ENCODE measurements around the gene KRTAP12-4.
A peak's percentile ranks its signal among the peaks of the same experiment; 100 is the strongest.
"Not testable (repeated sequence)": the region's sequence is repeated elsewhere in the genome, so short reads cannot be mapped to it uniquely, and the experiment has no call there.

The KRTAP12-4 gene

GRCh38 chr21:44653656-44654575 lies 543 bp downstream of the KRTAP12-4 start:
- peak; percentile 56 for DNase-seq

DNA sequence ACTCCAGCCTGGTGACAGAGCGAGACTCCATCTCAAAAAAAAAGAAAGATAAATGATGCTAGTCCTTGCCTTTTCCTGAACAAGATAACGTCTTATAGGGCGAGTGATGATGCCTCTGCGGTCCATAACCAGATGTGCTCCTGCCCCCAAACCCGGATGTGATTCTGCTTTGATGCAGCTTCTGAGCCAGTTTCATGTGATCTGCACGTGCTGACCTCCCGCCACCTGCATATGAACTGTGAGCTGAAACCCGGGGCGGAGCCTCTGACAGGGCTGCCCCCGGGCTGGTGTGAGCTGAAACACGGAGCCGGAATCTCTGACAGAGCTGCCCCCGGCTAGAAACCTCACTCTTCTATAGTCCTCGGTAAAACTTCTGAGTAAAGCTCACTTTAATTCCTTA lies 1.3 kb downstream of the KRTAP12-4 start:
- DNase-seq, result no peak

DNA sequence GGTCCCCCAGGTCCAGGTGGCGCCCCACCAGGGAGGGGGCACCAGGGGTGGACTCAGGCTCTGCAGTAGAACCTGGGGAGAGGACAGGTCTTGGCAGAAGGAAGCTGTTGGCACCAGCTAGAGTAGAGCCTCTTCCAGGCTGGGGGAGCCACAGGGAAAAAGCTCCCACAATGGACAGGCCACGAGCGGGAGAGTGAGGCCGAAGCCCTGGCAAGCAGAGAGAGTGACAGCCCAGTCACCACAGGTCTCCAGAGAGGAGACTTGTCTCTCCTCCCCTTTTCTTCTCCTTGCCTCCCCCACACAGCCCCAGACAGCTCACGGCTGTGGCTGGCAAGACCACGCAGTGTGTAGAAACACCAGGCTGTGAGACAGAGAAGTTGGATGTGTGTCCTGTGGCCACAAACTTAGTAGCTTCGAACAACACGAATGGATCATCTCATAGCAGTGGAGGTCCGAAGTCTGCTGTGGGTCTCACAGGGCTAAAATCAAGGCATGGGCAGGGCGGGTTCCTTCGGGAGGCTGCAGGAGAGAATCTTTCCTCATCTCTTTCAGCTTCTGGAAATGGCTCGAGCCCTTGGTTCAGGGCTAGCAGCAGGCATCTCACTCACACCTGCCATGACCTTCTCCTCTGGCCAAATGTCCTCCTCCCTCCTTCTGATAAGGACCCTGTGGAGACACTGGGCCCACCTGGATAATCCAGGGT lies 3.3 kb downstream of the KRTAP12-4 start:
- DNase-seq, result no peak

DNA sequence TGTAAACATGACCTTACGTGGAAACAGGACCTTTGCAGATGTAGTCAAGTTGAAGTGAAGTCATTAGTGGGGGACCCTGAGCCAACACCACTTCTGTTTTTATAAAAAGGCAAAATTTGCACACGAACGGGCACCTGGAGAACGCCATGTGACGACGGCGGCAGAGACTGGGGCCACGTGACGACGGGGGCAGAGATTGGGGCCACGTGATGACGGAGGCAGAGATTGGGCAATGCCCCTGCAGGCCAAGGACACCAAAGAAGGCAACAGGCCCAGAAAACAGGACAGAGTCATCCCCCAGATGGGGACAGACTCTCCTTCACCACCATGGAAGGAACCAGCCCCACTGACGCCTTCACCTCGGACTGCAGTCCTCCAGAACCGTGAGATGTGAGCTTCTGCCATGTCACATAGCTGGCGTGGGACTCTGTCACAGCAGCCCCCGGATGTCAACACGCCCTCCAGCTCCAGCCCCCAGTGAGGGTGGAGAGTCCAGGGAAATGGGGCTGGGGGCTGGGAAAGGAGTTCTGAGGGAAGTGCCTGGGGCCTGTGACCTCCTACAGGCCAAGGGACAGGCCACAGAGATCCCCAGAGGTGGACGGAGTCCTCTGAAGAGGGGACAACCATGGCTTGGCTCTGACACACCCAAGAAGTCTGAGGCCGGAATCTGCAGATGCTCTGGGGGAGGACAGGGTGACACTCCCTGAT lies 4.0 kb downstream of the KRTAP12-4 start:
- no peak for DNase-seq

GRCh38 chr21:44649521-44650100 lies 4.8 kb downstream of the KRTAP12-4 start:
- no peak for DNase-seq

GRCh38 chr21:44648557-44649311 lies 5.7 kb downstream of the KRTAP12-4 start:
- DNase-seq, result no peak

DNA sequence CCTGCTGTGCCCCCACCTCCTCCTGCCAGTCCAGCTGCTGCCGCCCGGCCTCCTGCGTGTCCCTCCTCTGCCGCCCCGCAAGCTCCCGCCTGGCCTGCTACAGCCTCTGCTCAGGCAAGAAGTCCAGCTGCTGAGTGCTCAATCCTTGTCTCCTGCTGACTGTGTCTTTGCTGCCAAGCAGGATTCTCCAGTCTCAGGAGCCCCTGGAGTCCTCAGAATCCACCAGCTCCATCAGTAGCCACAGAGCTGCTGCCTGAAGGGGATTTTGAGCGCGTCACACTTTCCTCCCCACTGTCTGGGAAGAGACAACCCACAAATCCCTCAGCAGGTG lies 7.3 kb downstream of the KRTAP12-4 start:
- DNase-seq, result no peak

DNA sequence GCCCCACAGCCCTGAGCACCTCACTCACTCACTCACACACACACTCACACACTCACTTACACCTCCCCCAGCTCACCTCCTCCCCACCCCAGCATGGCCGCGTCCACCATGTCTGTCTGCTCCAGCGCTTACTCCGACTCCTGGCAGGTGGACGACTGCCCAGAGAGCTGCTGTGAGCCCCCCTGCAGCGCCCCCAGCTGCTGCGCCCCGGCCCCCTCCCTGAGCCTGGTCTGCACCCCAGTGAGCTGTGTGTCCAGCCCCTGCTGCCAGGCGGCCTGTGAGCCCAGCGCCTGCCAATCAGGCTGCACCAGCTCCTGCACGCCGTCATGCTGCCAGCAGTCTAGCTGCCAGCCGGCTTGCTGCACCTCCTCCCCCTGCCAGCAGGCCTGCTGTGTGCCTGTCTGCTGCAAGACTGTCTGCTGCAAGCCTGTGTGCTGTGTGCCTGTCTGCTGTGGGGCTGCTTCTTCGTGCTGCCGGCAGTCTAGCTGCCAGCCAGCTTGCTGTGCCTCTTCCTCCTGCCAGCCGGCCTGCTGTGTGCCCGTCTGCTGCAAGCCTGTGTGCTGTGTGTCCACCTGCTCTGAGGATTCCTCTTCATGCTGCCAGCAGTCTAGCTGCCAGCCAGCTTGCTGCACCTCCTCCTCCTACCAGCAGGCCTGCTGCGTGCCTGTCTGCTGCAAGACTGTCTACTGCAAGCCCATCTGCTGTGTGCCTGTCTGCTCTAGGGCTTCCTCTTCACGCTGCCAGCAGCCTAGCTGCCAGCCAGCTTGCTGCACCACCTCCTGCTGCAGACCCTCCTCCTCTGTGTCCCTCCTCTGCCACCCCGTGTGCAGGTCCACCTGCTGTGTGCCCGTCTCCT lies 7.9 kb downstream of the KRTAP12-4 start, which contains the start of gene KRTAP10-11:
Gene KRTAP10-11, plus strand, starts transcription at position 49 of the 856 bp plus-strand sequence. Its CDS starts 45 bp downstream, at position 94.
- DNase-seq, result not testable (repeated sequence)

- no peak for DNase-seq
Measured at GRCh38 chr21:44644878-44645277, 9.6 kb downstream of the KRTAP12-4 start.

GRCh38 chr21:44643741-44644310 lies 10.6 kb downstream of the KRTAP12-4 start:
- DNase-seq, result no peak

GRCh38 chr21:44640761-44641160 lies 13.7 kb downstream of the KRTAP12-4 start:
- DNase-seq, result no peak

DNA sequence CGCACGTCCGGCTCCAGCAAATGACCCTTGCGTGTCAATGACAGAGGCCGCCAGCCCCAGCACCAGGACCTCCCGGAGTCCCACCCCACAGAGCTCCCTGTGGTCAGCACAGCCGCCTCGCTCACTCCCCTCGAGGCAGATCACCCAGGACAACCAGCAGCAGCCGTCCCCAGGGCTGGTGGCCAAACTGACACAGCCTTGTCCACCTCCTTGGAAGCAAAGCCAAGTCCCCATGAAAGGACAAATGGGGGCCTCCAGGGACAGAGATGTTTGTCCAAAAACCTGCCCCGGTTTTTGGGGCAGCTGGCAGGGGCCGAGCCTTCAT lies 15.2 kb downstream of the KRTAP12-4 start:
- no peak for DNase-seq

GRCh38 chr21:44638506-44639330 lies 15.7 kb downstream of the KRTAP12-4 start:
- not testable (repeated sequence) for DNase-seq

DNA sequence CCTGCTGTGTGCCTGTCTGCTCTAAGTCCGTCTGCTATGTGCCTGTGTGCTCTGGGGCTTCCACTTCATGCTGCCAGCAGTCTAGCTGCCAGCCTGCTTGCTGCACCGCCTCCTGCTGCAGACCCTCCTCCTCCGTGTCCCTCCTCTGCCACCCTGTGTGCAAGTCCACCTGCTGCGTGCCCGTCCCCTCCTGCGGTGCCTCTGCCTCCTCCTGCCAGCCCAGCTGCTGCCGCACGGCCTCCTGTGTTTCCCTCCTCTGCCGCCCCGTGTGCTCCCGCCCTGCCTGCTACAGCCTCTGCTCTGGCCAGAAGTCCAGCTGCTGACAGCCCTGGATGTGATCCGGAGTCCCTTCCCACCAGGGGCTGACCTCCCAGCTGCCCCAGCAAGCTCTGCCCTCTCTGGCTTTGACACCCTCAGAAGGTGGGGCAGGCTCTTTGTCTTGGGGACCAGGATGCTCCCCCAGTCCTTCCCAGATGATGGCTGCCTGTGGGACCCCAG lies 16.6 kb downstream of the KRTAP12-4 start:
- not testable (repeated sequence) for DNase-seq

GRCh38 chr21:44637018-44637850 lies 17.2 kb downstream of the KRTAP12-4 start, which contains the start of gene KRTAP10-10:
KRTAP10-10 (plus strand) TSS chr21:44637356; CDS start chr21:44637418, 62 bp downstream.
- no peak for DNase-seq

- no peak for DNase-seq
Measured at GRCh38 chr21:44636209-44637017, 18.0 kb downstream of the KRTAP12-4 start.

- no peak for DNase-seq
Measured at GRCh38 chr21:44632067-44632466, 22.4 kb downstream of the KRTAP12-4 start.

DNA sequence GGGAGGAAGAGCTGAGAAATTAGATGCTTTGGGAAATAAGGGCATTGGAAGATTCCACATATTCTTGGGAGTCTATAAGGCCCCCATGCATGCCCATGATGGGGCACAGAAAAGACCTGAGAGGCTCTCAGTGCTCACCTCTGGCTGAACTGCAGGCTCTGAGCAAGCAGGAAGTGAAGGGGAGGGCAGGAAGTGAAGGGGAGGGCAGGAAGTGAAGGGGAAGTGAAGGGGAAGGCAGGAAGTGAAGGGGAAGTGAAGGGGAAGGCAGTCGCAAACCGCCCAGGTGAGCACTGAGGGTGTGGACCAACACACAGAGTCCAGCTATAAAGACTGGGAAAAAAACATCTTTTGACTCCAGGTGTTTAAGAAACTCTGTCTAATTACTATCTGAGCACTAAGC lies 24.0 kb downstream of the KRTAP12-4 start:
- no peak for DNase-seq

All from CD4-positive, alpha-beta T cell treated with Interleukin-4 for 4 hours (primary cell).